GM18519 (cell line): ENCODE measurements around the gene USP49.

ENCODE experiments used
- ATAC-seq: cut with Tn5 transposase; IDR thresholded peaks from one replicate; pipeline ENCODE4 v1.9.1; 2021; ENCODE audit warnings: mild to moderate bottlenecking, moderate library complexity; ENCODE audit not compliant: unreplicated experiment, low FRiP score

The USP49 gene

DNA sequence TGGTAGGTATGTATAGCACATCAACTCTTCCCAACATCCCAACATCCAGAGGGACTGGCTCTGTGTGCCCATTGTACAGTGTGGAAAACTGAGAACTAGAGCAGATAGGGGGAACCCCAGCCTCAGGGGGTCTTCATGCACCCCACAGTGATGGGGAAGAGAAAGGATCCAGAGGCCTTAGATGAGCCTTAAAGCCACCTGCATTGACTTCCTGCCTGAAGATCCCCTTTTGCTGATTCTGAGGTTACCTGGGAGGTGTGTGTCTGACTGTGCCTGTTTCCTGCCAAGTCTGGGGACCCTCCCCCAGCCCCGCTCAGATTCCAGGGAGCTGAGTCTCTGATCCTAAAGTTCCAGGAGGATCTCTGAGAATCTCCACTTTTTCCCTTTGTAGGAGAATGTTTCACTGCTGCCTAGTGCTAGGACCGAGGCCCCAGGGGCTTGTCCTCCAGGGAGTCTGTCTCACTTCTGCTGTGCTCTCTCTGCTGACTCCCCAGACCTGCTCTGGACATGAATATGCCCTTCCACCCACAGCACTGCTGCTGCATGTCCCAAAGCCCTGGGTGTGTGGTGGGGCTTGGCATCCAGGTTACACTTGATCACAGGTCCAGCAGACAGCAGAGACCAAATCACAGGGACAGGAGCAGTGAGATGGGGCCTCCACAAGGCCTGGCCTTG, 135.1 kb downstream of the USP49 start:
- ATAC-seq = no peak

DNA sequence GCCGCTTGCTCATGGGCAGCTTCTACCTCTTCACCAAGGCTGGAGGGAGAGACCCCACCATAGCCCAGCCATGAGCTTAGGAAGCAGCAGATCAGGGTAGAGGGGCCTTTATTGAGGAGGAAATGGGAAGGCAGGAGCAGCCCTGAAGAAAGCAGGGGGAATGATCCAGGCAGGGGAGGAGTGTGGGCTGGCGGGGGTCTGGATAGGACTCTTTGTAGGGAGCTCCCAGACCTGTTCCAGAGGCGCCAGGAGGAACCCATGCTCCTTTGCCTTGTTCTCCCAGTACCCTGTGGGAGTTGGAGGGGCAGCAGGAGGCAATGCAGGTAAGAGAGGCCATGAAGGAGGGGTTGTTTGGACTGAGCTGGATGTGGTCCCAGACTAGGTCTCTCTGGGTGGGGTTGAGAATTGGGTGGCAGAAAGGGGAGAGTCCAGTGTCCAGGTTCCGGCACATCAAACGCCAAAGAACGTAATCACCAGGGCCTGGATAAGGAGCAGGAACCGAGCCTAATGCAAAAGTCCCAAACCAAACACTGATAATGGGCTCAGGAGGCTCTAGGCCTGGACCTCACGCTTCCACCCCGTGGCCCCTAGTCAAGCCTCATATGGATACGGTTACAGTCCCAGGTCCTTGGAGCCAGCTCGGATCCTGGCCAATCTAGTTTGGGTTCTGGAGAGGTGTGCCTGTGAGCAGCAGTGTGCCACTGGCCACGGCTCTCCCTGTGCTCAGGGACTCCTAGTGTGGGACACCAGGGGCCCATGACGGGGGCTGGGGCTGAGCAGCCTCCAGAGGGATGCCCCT, 135.9 kb downstream of the USP49 start:
- ATAC-seq = no peak

DNA sequence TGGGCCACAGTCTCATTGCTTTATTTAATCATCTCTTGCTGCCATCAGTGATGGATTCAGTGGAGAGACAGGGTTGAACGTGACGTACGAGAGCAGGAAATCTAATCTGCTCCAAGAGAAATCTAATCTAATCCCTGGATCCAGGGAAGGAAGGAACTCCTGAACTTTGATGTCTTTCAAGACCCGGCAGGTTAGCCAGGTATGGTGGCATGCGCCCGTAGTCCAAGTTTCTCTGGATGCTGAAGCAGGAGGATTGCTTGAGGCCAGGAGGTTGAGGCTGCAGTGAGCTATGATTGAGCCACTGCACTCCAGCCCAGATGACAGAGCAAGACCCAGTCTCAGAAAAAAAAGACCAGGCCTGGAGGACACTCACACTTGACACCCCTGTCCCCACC, 136.5 kb downstream of the USP49 start:
- ATAC-seq = no peak

DNA sequence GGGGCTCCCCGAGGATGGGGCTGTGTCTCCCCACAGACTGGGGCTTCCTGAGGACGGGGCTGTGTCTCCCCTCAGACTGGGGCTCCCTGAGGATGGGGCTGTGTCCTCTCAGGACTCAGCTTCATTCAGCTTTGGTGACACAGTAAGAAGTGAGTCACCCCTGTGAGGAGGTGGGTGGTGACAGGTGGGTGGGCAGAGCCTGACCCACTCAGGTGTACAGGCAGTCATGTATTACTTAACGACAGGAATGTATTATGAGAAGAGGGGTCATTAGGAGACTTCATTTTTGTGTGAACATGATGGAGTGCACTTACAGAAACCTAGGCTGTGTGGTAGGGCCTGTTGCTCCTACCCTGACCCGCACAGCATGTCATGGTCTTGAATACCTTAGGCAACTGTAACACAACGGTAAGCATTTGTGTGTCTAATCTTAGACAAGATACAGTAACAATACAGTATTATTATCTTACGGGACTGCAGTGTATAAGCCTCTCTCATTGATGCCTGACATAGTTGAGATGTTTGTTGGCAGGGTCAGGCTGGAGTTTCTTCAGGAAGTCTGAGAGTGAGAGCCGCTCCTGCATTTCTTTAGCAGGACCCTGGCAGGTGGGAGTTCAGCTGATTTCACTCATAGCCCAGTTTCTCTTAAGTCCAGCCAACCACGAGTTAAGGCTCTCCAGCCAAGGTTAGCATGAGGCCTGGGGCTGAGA, 137.1 kb downstream of the USP49 start:
- no peak for ATAC-seq

DNA sequence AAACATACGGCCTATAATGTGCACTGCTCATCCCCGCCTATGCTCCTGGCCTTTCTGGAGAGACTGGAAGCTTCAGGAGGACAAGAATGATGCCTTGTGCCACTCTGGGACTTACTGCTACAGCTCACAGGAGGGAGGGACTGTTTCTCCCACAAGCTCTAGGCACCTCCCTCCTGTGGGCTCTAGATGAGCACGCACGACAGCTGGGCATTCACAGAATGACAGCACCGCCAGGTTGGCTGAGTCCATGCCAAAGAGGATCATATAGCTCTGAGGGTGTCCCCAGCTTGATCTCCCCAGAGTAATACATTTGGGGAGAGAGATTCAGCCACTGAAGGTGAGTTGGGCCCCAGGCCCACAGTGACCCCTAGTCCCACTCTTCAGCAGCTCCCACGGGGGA, 137.9 kb downstream of the USP49 start:
- no peak for ATAC-seq

DNA sequence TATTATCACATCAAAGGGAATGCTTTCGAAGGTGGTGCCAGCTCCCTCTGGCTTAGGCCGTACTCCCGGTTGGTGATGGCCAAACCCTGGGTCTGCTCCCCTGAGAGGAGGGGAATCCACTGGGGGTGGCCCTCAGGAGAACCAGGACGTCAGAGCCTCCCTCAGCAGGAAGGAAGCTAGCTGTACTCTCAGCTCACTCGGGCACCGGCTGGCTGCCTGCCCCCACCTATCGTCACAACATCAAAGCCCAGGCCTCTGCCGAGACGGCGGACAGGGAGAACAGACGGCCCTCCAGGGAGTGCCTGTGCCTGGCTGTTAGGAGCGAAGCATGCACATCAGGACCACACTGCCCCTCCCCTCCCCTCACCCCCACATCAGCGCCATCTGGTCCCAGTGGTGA, 138.8 kb downstream of the USP49 start:
- ATAC-seq = no peak

DNA sequence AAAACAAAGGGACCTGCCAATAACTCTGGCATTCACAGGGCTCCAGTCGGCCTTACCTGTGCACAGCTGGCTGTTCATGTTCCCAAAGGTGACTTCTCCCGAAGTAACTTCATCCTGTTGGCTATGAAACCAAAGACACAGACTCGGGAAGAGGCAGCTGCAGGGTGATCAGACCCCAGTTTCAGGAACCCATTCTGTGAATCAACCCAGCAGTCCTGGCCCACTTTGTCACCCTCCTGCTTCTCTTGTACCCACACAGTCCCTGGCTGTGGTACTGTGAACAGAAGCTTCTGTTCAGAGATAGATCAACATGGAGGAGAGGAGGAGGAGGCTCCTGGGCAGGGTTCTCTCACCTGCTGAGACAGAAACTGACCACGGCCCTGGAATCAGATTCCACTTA, 139.3 kb downstream of the USP49 start:
- no peak for ATAC-seq

DNA sequence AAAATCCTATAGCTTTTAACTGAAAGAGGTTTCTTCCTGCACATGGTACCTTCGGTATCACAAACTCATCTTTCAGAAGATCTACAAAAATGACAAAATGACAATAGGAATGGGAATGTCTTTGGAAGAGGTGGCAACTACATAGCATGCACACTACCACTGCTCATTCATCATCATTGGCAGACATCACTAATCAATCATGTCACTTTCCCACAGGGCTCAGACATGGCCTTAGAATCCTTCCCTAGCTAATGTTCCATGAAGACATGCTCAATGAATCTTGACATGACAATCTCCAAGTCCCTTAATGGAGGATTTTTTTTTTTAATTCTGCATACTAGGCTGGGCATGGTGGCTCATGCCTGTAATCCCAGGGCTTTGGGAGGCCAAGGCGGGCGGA, 144.8 kb downstream of the USP49 start:
- no peak for ATAC-seq

DNA sequence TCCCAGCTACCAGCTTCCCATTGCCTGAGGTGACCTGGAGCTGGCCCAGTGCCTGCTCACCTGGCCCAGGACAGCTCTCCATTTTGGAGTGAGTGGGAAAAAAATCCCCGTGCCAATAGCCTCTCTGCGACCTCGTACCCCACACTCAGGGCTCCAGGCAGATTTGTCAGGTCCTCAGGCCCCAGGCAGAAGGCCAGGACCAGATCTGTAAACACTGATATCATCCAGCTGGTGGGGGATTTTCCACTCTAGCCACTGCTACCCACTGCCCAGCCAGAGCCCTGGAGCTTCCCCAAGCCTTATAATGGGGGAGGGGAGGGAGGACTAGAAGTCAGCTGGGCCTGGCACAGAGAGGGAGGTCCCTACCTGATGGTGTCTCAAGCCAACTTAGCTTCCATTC, 146.6 kb downstream of the USP49 start:
- no peak for ATAC-seq

DNA sequence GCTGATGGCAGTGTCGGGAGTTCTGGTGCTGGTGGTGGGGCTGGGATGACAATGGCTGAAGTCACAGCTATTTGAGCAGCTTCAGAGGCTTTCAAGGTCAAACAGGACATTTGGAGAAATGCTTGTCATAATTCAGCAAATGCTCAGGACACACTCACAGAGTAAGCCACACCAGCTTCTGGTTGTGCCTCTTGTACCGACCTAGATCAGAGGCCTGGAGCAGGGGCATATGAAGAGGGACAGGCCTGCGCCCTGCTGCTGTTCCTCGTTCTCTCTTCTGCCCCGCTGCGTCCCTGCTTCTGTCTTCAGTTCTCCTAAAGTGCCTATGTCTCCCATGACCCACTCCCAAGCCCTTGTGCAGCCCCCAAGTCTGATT, 147.1 kb downstream of the USP49 start:
- ATAC-seq = no peak

DNA sequence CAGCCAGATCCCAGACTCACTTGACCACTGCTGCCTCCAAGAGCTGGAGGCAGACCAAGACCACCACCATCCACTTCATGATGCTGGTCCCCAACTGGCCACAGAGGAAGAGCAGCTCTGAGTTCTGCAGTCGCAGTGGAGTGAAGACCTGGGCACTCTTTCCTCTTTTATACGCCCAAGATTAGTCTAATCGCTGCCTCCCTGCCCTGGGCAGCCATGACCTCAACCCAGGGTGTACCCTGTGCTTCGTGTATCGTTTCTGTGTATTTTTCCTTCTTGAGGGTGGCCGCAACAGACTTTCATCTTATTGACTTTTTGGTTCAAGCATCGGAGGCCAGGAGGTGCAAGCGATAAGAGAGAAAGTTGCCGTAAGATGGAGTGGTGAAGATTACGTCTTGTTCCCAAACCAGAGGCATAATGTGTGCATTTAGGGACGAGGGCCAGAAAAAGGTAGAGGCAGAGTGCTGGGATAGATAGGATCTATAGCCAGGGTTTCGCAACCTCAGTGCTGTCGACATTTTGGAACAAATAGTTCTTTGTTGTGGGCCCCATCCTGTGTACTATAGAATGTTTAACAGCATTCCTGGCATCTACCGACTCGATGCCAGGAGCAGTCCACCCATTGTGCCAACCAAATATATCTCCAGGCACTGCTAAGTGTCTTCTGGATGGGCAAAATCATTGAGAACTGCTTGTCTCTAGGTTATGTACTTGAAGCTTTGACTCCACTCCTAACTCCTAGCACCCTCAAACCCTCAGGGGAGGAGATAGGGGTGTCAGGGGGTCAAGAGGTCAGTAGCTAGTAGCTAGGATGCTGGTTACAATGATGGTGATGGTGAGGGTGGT, 147.7 kb downstream of the USP49 start, which contains the start of gene PGC:
PGC (minus strand) TSS at position 142 of the 846 bp plus-strand sequence; CDS start at position 79, 63 bp downstream.
- ATAC-seq = no peak

DNA sequence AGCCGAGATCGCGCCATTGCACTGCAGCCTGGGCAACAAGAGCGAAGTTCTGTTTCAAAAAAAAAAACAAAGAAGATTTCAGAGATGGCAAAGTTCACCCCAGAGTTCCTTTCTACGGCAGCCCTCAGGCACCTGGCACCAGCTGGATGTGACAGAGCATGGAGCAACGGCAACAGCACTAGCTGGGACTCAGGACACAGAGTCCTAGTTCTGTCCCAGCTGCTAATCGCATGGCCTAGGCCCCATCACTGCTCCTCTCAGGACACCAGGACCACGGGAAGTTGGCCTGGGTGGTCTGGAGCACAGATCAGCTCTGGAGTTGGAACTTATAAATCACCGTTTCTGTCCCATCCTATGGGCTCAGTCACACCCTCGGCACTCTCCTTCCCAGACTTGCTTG, 149.1 kb downstream of the USP49 start:
- ATAC-seq = no peak

DNA sequence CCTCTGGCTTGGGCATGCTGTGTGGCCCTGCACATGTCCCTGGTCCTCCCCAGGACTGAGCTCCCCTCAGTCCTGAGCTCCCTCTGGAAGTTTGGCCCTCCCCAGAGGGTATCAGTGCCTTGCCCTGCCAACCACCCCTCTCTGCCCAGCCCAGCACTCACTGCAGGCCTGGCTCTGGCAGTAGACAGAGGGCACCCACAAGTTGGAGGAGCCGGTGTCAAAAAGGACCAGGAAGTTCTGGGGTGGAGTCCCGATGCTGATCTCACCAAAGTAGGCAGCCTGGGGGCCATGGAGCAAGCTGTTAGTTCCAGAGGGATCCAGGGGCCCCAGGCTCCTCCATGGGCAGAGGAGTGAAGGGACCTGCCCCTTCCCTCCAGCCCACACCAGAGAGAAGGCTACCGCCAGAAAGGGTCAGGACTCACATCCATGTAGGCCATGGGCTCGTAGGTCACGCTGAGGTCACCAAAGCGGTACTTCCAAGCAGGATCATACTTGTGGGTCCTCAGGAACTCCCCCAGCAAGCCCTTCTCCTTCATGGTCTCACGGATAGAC, 150.9 kb downstream of the USP49 start:
- no peak for ATAC-seq

DNA sequence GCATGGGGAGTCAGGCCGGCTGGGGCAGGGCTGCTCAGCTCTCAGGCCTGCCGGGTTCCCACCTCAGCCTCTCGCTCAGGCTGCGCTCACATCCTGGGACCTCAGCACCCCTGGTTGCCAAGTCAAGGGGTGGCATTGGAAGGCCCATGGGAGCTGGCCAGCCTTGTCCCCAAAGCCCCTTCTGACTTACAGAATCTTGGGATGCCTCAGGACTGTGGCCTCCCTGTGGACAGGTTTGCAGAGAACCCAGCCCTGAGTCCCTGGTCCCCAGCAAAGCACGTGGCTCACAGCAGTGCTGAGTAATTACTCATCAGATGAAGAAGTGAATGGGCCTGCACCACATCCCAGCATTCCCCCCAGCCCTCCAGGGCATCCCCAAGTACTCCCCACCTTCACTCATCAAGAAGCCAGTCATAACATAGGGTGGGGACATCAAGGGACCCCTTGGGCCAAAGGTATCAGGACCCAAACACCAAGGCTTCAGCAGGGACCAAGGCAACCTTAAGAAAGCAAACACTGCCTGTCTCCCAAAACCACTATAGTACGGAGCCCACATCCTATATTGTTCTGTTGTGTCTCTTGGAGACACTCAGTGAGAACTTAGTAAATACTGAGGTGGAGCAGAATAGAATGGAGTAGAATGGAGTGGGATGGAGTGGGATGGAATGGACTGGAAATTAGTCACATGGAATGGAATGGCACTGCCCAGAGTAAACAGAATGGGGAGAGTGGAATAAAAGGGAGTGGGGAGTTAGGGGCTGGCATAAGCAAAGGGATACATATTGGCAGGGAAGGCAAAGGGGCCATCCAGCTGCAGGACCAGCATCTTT, 151.6 kb downstream of the USP49 start:
- ATAC-seq = no peak

DNA sequence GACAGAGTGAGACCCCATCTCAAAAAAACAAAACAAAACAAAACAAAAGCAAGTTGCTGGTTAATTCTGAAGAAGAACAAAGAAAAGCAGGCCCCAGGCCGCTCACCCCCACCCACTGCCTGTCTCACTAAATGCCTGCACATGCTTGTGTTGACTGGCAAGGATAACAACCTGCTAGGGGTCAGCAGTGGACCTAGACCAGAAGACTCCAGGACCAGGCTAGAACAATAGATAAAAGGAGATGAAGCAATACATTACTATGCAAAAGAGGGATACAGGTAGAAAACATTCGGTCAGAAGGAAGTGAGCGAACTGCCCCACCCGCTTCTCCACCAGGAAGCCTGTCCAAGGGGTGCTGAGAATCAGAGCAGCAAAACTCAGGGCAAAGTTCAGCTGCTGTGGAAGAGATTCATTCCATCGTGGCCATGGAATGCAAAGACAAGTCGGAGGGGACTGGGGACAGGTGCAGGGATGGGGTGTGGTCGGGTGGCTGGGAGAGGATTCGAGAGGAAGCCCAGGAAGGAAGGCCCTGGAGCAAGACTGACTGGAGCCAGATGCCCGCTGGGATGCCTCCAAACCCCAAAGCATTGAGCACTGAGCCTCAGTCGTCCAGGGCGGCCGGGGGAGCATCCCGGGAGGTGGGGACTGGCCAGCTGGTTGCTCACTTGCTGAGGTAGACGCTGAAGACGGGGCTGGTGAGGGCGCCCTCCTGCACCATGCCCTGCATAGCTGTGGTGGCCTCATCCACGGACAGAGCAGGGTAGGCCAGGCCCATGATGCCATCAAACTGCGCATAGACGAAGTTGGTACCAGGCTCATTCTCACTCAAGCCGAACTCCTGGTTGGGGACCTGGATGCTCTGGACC, 153.3 kb downstream of the USP49 start:
- ATAC-seq = no peak

DNA sequence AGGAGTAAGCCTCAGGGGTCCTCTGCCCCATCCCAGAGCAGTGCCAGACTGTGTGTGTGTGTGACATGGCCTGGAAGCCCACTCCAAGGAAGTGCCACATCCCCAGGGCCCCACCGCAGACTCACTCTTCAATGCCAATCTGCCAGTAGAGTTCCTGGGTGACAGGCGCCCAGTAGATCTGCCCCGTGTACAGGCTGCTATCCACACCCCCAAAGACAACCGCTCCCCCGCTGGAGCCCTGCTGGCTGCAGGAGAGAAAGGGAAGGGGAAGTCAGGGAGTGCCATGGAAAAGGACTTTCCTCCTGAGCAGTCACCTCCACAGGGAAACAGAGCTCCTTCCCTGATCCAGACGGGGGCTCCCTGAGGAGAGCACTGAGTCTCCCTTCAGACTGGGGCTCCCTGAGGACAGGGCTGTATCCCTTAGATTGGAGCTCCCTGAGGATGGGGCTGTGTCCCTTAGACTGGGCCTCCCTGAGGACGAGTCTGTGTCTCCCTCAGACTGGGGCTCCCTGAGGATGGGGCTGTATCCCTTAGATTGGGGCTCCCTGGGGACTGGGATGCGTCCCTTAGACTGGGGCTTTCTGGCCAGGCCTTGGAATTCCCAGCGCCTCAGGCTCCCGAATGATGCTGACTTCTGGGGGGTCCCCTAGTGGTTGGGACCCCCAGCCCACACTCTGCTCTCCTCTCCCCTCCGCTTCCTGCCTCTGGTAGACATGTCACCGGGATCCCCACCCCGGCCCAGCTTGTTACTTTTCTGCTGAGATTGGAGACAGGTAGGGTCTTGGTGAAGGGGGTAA, 154.6 kb downstream of the USP49 start:
- ATAC-seq = no peak
